ENCODE data around the gene DNASE1L1.

DNA sequence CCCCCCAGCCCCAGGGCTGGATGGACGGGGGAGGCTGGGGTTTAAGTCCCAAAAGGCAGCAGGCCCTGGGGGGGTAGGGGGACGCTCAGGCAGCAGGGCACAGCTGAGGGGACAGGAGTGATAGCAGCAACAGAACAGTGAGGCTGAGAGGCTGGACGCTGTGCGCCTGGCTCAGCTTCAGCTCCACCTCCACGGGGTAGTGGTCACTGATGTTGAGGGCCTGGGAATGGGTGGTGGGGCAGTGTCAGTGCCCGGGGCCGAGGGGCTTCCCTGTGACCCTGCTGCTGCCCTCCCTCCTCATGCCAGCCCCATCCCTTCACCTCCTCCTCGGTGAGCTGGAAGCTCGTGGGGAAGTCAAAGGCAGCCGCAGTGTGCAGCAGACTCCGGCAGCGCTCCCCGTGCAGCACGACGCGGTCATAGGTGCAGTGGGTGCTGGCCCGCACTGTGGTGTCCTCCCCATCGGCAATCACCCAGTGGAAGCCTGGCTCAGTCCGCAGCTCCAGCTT is 6.4 kb downstream of the DNASE1L1 start:
- TF ChIP-seq CTCF (conservative IDR thresholded peaks at IDR 0.05; ENCODE audit: low read length): no peak
- no peak for TF ChIP-seq EZH2phosphoT487 (IDR thresholded peaks at IDR 0.05; ENCODE audit: borderline replicate concordance)
